Stimulated activated effector memory CD8-positive, alpha-beta T cell treated with anti-CD3 and anti-CD28 coated beads, Interleukin-12 subunit alpha, Interleukin-12 subunit beta, amount 100 ng/mL, for 72 hours (primary cell): ENCODE results near the gene CATSPERD.

Source experiments
- ATAC-seq: fragments of 150-1000 bp; cut with Tn5 transposase; 2 replicates; pipeline ENCODE4 v1.10.0; 2021
- DNase-seq, 2 donors: peaks; one replicate each; pipeline ENCODE4 v3.0.0; 2021 to 2022; ENCODE audit warnings: low spot score in 2 of 2
- H3K27ac Mint-ChIP-seq: one replicate; pipeline ENCODE4 v1.8.0; 2022; ENCODE audit warnings: mild to moderate bottlenecking, mixed read lengths
- H3K36me3 Mint-ChIP-seq: one replicate; pipeline ENCODE4 v1.8.0; 2022; ENCODE audit warnings: mild to moderate bottlenecking, mixed read lengths
- H3K4me1 Mint-ChIP-seq: one replicate; pipeline ENCODE4 v1.8.0; 2022; ENCODE audit warnings: mixed read lengths
- H3K4me3 Mint-ChIP-seq: one replicate; pipeline ENCODE4 v1.8.0; 2022; ENCODE audit warnings: mild to moderate bottlenecking, mixed read lengths
- H3K9me3 Mint-ChIP-seq: one replicate; pipeline ENCODE4 v1.8.0; 2022; ENCODE audit warnings: mixed read lengths

Gene CATSPERD

DNA sequence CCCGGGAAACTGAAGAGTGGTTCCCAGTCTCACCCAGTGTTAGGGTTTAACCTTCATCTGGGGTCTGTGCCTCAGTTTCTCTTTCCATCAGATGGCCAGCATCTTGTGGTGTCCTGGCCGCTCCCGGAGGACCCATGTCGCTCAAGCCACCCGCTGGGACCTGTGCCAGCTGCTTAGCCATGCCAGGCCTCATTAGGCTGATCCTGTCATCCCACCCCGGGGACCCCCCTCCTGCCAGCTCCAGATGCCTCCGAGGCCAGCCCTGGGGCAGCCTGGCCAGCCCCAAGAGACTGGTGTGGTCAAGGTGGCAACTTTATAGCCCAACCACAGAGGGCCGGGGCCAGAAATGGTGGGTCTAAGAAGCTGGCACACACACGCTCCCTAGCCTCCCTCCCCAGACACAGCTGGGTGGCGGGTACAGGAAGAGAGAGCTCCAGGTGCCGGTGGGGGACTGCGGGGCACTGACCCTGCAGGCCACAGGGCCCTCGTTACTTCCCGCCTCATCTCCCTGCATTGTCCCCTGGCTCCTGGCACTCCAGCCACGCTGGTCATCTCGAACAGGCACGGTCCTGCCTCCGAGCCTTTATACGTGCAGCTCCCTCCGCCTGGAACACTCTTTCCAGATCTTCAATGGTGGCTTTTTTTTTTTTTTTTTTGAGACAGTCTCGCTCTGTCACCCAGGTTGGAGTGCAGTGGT is 87.8 kb downstream of the CATSPERD start:
- H3K9me3 Mint-ChIP-seq: no peaks in the 10 kb centered on the region
- no peaks in the 10 kb centered on the region for H3K36me3 Mint-ChIP-seq
- H3K4me1 Mint-ChIP-seq: peaks cover 12% of the 10 kb centered on the region
- ATAC-seq: no peak
- DNase-seq: no peak
- no peak overlapping the region for H3K27ac Mint-ChIP-seq
- H3K4me3 Mint-ChIP-seq: no peak overlapping the region

DNA sequence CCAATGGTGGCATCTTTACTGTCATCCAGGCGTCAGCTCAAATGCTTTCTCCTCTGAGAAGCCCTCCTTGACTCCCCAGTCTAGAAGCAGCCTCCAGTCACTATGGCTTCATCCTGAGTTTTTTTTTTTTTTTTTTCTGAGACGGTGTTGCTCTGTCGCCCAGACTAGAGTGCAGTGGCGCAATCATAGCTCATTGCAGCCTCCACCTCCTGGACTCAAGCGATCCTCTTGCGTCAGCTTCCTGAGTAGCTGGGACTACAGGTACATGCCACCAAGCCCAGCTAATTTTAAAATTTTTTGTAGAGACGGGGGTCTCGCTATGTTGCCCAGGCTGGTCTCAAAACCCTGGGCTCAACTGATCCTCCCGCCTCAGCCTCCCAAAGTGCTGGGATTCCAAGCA is 88.6 kb downstream of the CATSPERD start:
- H3K27ac Mint-ChIP-seq: no peak overlapping the region

DNA sequence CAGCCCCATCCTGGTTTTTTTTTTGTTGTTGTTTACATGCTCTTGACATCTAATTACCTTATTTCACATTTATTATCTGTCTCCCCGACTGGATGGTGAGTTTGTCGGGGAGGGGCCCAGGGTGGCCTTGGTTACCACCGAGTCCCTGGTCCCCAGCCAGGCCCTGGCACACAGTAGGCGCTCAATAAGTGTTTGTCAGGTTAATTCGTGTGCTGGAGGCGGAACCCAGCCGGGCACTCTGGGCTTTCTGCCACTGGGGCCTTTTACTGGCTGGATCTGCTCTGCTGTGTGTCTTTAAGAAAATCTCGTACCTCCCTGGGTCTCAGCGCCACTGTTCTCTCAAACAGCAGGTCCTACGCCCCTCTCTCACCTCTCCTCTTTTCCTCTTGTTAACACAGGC is 89.0 kb downstream of the CATSPERD start:
- no peak overlapping the region for H3K27ac Mint-ChIP-seq
- no peak overlapping the region for H3K4me3 Mint-ChIP-seq
- ATAC-seq: no peak

More for the DNA sequence above, 88.6 kb downstream of the CATSPERD start:
- Mint-ChIP-seq H3K4me3 (no peak overlapping the region), H3K36me3 (no peaks in the 10 kb centered on the region), H3K4me1 (peaks cover 4% of the 10 kb centered on the region), H3K9me3 (no peaks in the 10 kb centered on the region)
- DNase-seq (no peak), ATAC-seq (no peak)

DNA sequence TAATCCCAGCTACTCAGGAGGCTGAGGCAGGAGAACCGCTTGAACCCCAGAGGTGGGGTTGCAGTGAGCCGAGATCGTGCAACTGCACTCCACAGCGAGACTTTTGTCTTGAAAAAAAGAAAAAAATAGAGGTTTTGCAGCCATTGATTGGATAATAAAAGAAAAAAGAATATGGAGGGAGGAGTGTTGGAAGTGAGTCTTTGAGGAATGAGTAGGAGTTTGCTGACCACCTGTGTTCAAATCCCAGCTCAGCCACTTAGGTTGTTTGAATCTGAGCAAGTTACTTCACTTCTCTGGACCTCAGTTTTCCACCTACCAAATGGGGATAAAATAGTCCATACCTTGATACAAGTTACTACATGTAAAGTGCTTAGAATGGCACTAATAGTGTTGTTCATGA is 90.7 kb downstream of the CATSPERD start:
- no peak overlapping the region for H3K27ac Mint-ChIP-seq
- no peak for DNase-seq
- H3K4me1 Mint-ChIP-seq: no peaks in the 10 kb centered on the region
- ATAC-seq: no peak
- no peak overlapping the region for H3K4me3 Mint-ChIP-seq
- no peaks in the 10 kb centered on the region for H3K36me3 Mint-ChIP-seq
- H3K9me3 Mint-ChIP-seq: no peaks in the 10 kb centered on the region

More for the DNA sequence above, 89.0 kb downstream of the CATSPERD start:
- DNase-seq: no peak
- Mint-ChIP-seq H3K36me3 (no peaks in the 10 kb centered on the region), H3K9me3 (no peaks in the 10 kb centered on the region), H3K4me1 (no peaks in the 10 kb centered on the region)

DNA sequence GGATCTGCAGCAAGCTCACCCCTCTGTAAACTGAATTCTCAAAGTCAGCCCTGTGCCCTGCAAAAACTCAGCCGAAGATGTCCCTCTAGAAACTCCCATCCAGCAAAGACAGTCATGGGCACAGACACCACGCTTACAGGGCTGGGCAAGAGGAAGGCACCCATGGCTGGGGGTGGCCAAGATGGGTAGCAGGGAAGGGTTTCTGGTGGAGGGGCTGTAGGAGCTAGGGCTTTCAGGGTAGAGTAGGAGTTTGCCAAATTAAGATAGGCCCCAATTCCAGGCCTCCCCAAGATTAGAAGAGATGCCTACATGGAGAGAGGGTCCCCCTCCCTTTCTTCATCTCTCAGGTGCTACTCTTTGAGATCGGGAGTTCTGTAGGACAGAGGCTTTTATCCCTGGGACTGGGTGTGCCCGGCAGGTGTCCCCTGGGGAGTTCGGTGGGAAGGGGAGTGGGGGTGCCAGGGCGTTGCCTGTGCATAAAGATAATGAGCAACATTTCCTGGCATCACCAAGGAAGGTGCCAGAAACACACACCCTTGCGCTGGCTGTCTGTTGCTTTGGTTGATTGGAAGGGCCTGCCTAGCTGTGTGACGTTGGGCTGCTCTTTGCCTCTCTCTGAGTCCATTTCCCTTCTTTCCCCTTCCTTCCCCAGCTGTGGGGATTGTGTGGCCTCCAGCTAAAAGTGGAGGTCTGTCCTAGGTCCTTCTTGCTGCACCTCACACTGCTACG is 93.8 kb downstream of the CATSPERD start:
- no peak for ATAC-seq
- Mint-ChIP-seq H3K9me3 (no peaks in the 10 kb centered on the region), H3K4me1 (no peaks in the 10 kb centered on the region), H3K36me3 (no peaks in the 10 kb centered on the region), H3K4me3 (no peak overlapping the region), H3K27ac (no peak overlapping the region)
- DNase-seq: no peak

DNA sequence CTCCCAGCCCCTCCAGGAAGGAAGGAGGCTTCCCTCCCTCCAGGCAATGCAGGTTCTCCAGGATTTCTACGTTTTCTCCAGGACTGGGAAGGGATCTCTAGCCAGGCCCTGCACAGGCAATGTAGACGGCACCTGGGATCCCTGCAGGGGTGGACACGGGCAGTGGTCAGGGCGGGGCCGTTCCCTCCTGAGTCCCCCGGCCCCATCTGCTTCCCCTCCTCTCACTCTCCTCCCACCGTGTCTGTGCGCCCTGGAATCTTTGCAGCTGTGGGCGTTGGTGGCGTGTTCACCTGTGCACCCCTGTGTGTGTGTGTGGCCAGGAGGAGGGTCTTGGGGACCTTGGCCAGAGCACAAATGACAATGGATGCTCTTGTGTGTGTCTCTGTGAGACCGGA is 94.4 kb downstream of the CATSPERD start:
- H3K9me3 Mint-ChIP-seq: no peaks in the 10 kb centered on the region
- DNase-seq (no peak), ATAC-seq (peak; percentile 28)
- H3K4me3 Mint-ChIP-seq: no peak overlapping the region
- H3K36me3 Mint-ChIP-seq: no peaks in the 10 kb centered on the region
- no peak overlapping the region for H3K27ac Mint-ChIP-seq
- H3K4me1 Mint-ChIP-seq: no peaks in the 10 kb centered on the region

DNA sequence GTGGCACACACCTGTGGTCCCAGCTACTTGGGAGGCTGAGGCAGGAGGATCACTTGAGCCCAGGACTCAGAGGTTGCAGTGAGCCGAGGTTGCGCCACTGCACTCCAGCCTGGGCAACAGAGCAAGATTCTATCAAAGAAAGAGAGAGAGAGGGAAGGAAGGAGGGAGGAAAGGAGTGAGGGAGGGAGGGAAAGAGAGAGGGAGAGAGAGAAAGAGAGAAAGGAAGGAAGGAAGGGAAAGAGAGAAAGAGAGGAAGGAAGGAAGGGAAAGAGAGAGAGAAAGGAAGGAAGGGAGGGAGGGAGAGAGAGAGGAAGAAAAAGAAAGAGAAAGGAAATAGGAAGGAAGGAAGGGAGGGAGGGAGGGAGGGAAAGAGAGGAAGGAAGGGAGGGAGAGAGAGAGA is 96.8 kb downstream of the CATSPERD start:
- DNase-seq (no peak), ATAC-seq (no peak)
- Mint-ChIP-seq H3K36me3 (no peaks in the 10 kb centered on the region), H3K9me3 (no peaks in the 10 kb centered on the region), H3K4me1 (no peaks in the 10 kb centered on the region), H3K4me3 (no peak overlapping the region), H3K27ac (no peak overlapping the region)

DNA sequence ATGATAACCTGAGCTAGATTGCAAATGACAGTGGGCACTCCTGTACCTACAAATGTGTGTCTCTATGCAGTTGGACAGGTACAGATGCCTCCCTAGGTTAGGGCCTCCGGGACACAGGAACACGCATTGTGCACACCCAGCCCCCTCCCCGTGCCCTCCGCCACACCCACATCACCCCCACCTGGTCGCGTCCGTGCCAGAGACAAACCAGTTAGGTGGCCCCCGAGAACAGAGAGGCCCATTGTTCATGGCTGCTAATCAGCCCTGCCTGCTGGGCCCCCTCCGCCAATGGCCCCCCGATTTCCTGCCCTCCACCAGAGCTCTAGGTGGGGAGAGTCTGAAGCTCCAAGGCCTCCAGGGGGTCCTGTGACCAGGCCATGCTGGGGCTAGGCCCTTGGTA is 98.2 kb downstream of the CATSPERD start:
- DNase-seq (no peak), ATAC-seq (no peak)
- no peaks in the 10 kb centered on the region for H3K4me1 Mint-ChIP-seq
- H3K36me3 Mint-ChIP-seq: no peaks in the 10 kb centered on the region
- H3K9me3 Mint-ChIP-seq: no peaks in the 10 kb centered on the region
- no peak overlapping the region for H3K27ac Mint-ChIP-seq
- no peak overlapping the region for H3K4me3 Mint-ChIP-seq

DNA sequence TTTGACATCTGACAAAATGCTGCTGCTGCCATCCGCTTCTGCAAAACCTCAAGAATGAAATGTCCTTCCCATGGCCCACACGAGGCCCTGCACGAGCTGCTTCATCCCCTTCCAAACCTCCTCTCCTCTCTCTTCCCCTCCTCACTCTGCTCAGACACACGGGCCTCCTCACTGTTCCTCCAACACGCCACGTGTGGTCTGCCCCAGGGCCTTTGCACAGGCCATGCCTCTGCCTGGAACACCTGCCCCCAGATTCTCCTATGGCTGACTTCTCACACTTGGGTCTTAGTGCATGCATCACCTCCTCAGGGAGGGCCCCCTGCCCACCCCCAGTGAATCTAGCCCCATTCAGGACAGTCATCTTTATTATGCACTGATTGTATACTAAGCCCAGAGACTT is 100.3 kb downstream of the CATSPERD start:
- ATAC-seq: no peak
- no peak overlapping the region for H3K27ac Mint-ChIP-seq

DNA sequence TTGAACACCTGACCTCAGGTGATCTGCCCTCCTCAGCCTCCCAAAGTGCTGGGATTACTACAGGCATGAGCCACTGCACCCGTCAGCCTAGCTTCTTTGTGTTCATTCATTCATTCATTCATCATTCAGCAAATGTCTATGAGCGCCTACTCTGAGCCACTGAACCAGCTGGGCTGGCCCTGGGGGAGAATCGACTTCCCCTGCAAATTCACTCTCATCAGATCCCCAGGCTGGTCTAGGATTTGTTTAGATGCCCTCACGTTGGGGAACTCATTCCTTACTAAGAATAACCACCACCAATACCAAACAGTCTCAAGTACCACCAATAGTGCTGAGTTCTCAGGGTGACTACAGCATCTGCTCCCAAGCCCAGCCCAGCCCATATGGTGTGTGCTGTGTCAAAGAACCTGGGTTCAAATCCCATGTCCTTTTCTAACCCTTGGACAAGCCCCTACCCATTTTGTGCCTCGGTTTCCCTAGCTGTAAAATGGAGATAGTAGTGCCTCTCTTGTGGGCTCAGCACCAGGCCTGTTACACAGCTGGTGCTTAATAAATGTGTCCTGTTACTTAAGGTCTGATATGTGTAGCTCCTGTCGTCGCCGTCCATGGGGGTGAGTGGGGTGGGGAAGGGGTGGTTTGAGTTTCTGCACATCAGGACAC is 101.2 kb downstream of the CATSPERD start:
- DNase-seq (no peak), ATAC-seq (no peak)
- Mint-ChIP-seq H3K36me3 (no peaks in the 10 kb centered on the region), H3K27ac (no peak overlapping the region), H3K9me3 (no peaks in the 10 kb centered on the region), H3K4me1 (peaks cover under 1% of the 10 kb centered on the region), H3K4me3 (no peak overlapping the region)

More for the DNA sequence above, 100.3 kb downstream of the CATSPERD start:
- no peak for DNase-seq
- Mint-ChIP-seq H3K36me3 (no peaks in the 10 kb centered on the region), H3K4me1 (no peaks in the 10 kb centered on the region), H3K9me3 (no peaks in the 10 kb centered on the region), H3K4me3 (no peak overlapping the region)

DNA sequence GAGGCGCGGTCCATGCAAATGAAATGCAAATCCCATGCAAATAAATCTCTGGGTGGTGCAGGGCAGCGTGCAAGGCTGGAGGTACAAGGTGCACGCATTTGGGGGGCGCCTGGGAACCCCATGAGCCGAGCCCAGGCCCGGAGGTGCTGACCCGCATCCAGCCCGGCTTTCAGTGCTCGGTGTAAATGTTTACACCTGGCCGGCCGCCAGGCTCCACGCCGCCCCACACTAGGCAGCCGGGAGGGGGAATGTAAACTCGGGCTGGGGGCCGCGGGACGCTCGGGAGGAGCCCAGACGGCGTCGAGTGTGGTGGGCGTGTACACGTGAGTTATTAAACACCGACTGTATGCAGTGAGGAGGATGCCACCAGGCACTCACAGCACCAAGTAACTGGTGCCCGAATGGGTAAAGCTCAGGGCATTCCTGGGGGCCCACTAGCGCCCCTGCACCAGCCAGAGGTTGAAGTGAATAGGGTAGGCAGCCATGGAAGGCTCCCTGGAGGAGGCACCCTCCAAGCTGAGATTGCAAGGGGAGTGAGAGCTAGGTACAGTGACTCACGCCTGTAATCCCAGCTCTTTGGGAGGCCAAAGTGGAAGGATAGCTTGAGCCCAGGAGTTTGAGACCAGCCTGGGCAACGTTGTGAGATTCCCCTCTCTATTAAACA is 101.9 kb downstream of the CATSPERD start:
- Mint-ChIP-seq H3K4me1 (peaks cover 7% of the 10 kb centered on the region), H3K9me3 (peaks cover 2% of the 10 kb centered on the region), H3K4me3 (no peak overlapping the region), H3K27ac (peak overlapping the region; percentile 50), H3K36me3 (peaks cover 6% of the 10 kb centered on the region)
- DNase-seq (no peak), ATAC-seq (no peak)

DNA sequence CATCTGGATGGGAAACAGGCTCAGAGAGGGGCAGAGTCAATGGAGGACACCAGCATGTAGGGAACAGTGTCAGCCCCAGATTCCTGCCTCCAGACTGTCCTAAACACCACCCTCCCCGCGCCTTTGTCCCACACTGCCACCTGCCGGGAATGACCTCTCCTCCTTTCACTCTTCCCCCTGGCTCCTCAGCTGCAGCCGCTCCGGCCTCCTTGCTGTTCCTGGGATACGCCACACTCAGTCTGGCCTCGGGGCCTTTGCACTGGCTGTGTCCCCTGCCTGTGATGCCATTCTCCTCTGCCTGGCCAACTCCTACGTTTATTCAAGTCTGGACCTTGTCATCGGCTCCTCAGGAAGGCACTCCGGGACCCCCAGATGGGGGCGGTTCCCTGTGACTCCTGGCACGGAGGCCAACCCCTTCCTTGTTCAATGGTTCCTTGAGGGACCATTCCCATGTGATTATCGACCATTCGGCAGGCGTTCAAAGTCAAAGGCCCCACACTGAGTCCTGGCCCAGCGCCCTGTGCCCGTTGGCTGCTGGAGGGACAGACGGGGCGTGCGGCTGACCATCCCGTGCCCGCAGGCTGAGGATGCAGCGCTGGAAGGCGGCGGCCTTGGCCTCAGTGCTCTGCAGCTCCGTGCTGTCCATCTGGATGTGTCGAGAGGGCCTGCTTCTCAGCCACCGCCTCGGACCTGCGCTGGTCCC is 103.3 kb downstream of the CATSPERD start:
- DNase-seq (no peak), ATAC-seq (no peak)
- Mint-ChIP-seq H3K27ac (peak overlapping the region; percentile 50), H3K4me1 (peaks cover 9% of the 10 kb centered on the region), H3K9me3 (peaks cover 2% of the 10 kb centered on the region), H3K36me3 (peaks cover 16% of the 10 kb centered on the region), H3K4me3 (no peak overlapping the region)

DNA sequence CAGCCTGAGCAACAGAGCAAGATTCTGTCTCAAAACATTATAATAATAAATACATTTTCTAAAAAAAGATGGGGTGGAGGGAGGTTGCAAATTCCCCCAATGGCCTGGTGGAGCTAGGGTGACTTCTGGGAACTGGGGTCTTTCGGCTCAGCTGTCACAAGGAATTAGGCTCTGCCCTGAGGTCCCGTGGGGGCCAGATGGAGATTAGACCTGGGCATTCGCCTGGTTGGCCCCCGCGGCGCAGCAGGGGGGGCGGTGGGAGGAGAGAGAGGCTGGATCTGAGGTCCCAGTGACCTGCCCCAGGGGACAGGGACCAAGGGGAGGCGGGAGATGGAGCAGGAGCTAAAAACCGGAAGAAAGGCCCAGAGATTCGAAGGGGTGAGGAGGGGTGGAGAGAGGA is 104.3 kb downstream of the CATSPERD start:
- H3K4me3 Mint-ChIP-seq: no peak overlapping the region
- H3K36me3 Mint-ChIP-seq: peaks cover 18% of the 10 kb centered on the region
- peaks cover 2% of the 10 kb centered on the region for H3K9me3 Mint-ChIP-seq
- DNase-seq: no peak
- H3K27ac Mint-ChIP-seq: no peak overlapping the region
- ATAC-seq: no peak
- H3K4me1 Mint-ChIP-seq: peaks cover 9% of the 10 kb centered on the region

DNA sequence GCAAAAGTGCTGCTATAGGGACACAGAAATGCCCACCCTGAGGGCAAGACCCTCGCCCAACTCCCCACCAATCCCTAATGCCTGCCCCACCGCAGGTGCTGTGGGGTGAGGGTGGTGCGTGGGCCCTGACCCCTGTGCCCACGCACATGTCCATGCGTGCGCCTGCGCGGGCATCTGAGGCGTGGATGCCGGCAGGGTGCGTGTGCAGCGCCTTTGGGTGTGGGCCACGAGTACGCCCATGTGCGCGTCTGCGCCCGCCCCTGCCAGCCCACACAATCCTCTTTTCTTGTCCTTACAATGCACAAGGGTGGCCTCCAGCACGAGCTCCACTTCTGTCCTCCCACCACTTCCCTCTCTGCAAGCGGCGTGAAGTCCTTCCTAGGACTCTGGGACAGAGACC is 104.7 kb downstream of the CATSPERD start:
- no peak overlapping the region for H3K4me3 Mint-ChIP-seq
- peaks cover 18% of the 10 kb centered on the region for H3K36me3 Mint-ChIP-seq
- peaks cover 9% of the 10 kb centered on the region for H3K4me1 Mint-ChIP-seq
- DNase-seq (no peak), ATAC-seq (no peak)
- H3K27ac Mint-ChIP-seq: no peak overlapping the region
- H3K9me3 Mint-ChIP-seq: peaks cover 2% of the 10 kb centered on the region
